GM21619 (cell line): ENCODE results near the gene GRID1.

Experiments
- ATAC-seq: cut with Tn5 transposase; IDR thresholded peaks from one replicate; pipeline ENCODE4 v1.9.1; 2021; ENCODE audit not compliant: unreplicated experiment

Gene GRID1

GRCh38 chr10:86366033-86366901 lies at the start of gene GRID1:
TSS of gene GRID1 (minus strand) at chr10:86366795.
- ATAC-seq, result no peak

GRCh38 chr10:86415583-86415982 lies 49.0 kb upstream of the GRID1 start:
- ATAC-seq, result no peak

GRCh38 chr10:86415116-86415515 lies 48.5 kb upstream of the GRID1 start:
- ATAC-seq, result no peak

- peak; percentile 75 for ATAC-seq
These were observed 46.6 kb upstream of the GRID1 start for GRCh38 chr10:86413046-86413728.

- no peak for ATAC-seq
These were observed 45.4 kb upstream of the GRID1 start for GRCh38 chr10:86411852-86412560.

- ATAC-seq, result peak; percentile 45
These were observed 44.8 kb upstream of the GRID1 start for GRCh38 chr10:86411281-86411841.

GRCh38 chr10:86410542-86411124 lies 44.0 kb upstream of the GRID1 start:
- no peak for ATAC-seq

- ATAC-seq, result no peak
These were observed 42.6 kb upstream of the GRID1 start for GRCh38 chr10:86409183-86409582.

- no peak for ATAC-seq
These were observed 36.7 kb upstream of the GRID1 start for GRCh38 chr10:86403183-86403797.

- no peak for ATAC-seq
These were observed 35.8 kb upstream of the GRID1 start for GRCh38 chr10:86402283-86402941.

- no peak for ATAC-seq
These were observed 35.1 kb upstream of the GRID1 start for GRCh38 chr10:86401588-86402282.

- ATAC-seq, result peak; percentile 30
These were observed 34.4 kb upstream of the GRID1 start for GRCh38 chr10:86400705-86401587.

GRCh38 chr10:86399879-86400704 lies 33.5 kb upstream of the GRID1 start:
- ATAC-seq, result peak; percentile 85

- no peak for ATAC-seq
These were observed 32.9 kb upstream of the GRID1 start for GRCh38 chr10:86399514-86399878.

- ATAC-seq, result no peak
These were observed 30.5 kb upstream of the GRID1 start for GRCh38 chr10:86397120-86397519.

GRCh38 chr10:86393862-86394455 lies 27.4 kb upstream of the GRID1 start:
- ATAC-seq, result no peak

- no peak for ATAC-seq
These were observed 26.8 kb upstream of the GRID1 start for GRCh38 chr10:86393362-86393761.
